ENCODE results near the gene ARID3A. TPM values are rescaled to one million over a fixed set of nuclear protein-coding genes. Genes with fewer than 3 reads are reported as not detected.
"Not testable (repeated sequence)": the region's sequence is repeated elsewhere in the genome, so short reads cannot be mapped to it uniquely, and the experiment has no call there.

ARID3A gene
- total RNA-seq, 1 experiment from 2014 or later = 12.0 TPM

DNA sequence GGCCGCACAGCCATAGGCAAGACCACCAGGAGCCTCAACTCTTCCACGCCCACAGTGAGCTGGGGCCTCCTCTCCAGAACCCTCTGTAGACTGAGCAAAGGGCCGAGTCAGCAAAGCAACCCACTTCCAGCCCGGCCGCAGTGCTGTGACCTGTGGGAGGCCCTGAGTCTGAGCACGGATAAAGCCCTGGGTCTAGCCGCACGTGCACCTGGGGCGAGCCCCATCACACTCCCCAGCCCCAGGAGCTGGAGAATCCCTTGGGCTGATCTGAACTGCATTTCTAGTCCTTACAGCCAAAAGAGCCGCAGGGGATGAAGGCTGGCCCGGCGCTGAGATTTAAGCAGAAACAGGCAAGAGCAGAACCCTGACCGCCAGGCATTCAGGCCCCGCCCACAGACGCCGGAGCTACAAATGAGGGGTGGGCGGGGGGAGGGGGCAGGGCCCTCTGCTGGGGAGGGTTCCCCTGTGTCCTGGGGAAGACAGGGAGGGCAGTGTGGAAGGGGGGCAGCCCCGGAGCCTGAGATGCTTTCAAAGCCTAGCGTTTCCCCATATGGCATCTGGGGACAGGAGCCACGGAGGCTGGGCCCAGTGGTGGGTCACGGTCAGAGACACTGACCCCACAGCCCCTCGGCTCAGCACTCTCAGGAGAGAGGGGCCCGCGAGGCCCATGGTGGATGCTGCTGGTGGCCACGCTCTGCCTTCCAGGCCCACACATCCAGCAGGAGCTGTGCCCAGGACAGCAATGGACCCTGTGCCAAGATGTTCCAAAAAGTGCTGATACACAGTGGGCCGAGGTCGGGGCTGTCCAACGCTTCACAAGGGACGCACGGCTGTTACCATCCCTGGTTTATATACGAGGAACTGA is 90.2 kb downstream of the ARID3A start:
- DNase-seq (ENCODE audit: low read depth) = no peak

DNA sequence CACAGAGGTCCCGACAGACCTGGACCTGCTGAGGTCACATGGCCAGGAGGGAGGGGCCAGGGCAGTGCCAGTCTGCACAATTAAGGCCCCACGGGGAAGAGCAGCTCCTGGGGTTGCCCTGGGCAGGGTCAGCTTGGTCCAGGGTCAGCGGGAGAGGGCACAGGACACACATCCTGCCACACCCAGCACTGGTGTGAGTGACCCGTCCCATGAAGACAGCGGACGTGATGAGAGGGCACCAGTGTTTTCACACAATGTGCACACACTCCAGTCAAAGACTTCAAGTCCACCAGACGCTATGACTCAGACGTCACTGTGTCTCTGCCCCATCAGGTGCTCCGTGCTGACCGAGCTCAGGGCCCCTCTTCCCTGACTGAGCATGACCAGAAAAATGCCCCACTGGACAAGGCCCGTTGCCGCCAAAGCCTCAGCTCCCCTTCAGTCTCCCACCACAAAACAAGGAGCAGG is 90.8 kb downstream of the ARID3A start:
- DNase-seq (ENCODE audit: low read depth) = no peak

DNA sequence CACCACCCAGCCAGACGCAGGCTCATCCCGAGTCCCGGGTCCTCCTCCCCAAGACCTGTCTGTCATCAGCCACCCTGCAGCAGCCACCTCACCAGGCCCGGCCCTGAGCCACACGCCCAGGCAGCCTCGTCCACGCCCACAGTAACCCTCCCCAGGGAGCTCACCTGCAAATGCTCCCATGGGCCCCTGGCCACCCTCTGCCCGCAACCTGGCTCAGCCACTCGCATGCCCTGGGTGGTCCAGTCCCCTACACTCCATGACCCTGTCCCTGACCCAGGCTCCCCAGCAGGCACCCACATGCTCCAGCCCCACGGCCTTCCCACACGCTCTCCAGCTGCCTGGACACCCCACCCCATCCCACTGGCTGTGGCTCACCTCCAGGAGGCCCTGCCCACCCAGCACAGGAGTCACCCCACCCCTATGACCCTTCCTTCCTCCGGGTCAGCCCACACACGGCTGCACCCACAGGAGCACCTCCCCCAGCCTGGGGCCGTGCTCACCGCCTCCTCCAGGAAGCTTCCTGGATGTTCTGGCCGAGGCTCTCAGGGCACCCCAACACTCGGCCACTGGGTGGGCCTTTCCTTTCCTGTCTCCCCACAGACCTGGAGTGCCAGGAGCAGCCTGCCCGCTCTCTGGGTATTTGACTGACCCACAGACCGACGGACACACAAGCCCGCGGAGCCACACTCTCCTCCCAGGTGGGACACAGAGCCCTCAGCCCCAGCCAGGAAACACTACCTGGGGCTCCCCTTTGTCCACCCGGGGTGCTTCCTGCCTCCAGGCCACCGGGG is 91.5 kb downstream of the ARID3A start:
- DNase-seq (ENCODE audit: low read depth) = no peak

DNA sequence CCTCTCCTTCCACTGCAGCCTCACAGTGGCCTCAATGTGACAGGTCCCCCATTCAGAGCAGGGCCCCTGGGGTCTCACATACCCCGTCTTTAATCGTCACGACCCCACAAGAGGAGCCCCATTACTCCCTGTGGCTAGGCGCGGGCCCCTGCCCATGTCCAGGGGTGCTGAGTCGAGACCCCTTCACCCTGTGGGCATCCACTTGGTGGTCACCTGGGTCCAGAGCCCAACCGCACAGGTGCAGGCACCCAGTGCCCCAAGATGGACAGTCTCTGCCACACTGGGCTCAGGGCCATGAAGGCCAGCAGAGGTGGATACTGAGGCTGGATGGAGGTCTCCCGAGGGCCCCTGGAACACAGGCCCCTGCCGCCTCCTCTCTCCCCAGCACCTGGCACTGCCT is 92.1 kb downstream of the ARID3A start:
- no peak for DNase-seq (ENCODE audit: low read depth)

DNA sequence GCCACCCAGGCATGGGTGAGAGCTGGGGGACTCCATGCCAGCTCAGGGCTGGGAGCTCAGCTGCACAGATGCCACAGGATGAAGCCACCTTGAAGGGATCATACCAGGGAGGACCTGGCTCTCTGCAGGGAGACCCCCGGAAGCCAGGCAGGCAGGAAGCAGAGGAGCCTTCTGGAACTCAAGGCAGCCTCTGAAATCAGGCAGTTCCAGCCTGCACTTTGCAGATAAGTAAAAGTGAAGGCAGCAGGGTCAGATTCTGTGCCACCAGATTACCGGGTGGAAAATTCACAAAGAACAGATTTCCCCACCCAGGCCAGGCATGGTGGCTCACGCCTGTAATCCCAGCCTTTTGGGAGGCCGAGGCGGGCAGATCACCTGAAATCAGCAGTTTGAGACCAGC is 92.6 kb downstream of the ARID3A start:
- DNase-seq (ENCODE audit: low read depth) = no peak

DNA sequence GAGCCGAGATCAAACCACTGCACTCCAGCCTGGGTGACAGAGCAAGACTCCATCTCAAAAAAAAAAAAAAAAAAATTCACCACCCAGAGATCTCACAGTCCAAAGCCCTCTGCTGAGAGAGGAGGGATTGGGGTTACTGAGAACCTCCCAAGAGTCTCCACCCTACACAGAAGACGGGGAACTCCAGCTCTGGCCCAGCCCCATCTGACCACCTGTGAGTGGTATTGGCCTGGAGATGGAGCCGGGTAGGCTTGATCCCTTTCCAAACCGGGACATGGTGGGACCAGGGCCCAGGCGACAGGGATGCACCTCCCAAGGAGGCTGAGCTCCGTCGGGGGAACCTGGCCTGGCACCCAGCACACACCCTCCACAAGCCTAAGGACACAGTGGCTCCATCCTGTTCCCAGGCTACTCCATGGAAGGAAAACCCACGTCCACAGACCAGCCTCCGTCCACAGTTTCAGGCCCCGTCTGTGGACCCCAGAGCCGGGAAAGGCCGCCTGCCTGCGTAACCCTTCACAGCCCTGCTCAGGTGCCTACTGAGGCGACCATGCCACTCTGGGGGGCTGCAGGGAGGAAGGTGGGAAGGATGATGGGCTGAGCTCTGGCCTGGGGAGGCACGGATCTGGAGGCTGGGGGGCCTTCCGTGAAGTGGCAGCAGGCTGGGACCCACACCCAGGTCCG is 93.2 kb downstream of the ARID3A start:
- DNase-seq (ENCODE audit: low read depth) = no peak

DNA sequence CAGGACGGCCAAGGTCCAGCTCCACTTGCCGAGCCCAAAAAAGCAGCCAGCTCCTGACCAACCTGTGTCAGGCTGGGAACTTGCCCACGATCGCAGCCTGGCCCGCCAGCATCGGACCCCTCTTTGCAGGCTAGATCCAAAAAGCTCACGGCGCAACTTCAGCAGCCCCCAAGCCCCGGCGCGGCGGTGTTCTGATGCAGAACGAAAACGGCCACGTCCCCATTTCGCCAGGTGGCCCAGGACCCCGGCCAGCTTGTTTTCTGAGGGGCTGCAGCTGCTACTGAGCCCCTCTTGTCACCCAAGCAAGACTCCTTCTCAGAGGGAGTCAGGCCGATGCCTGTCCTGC is 93.8 kb downstream of the ARID3A start:
- DNase-seq (ENCODE audit: low read depth) = no peak

DNA sequence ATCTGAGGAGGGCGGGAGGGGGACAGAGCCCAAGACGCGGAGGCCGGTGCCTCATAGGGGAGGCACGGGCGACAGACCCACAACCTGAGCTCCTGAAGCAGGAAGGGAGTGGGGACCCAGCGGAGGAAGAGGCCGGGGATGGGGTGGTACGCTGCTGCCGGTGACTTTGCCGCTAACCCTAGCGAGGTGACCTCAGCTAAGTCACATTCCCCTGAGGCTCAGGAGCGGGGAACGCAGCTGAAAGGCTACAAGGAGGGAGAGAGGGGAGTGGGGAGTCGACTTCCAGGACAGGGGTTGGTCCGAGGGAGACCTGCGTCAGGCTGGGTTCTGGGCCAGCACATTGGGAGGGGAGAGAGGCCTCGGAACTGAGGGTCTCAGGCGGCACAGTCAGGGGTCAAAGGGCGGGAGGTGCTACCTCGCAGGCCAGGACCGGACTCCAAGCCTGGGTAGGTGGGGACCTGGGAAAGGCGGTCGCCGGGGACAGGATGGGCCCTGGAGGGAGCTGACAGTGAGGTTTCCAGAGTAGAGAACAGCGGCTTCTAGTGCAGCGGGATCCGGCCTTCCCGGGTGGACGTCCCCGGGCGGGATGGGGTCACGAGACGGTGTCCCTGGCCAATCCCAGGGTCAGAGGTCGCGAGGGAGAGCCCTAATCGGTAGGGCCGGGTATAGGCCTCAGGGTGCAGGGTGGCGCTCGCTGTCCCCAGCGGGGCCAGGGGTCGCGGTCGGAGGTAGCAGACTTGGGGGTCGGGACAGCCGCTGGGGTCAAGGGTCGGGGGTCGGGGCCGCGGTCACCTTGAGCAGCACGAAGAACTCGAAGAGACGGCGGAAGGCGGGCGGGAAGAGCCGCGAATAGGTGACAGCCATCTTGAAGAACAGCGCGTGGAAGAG is 94.4 kb downstream of the ARID3A start:
- DNase-seq (ENCODE audit: low read depth) = no peak

DNA sequence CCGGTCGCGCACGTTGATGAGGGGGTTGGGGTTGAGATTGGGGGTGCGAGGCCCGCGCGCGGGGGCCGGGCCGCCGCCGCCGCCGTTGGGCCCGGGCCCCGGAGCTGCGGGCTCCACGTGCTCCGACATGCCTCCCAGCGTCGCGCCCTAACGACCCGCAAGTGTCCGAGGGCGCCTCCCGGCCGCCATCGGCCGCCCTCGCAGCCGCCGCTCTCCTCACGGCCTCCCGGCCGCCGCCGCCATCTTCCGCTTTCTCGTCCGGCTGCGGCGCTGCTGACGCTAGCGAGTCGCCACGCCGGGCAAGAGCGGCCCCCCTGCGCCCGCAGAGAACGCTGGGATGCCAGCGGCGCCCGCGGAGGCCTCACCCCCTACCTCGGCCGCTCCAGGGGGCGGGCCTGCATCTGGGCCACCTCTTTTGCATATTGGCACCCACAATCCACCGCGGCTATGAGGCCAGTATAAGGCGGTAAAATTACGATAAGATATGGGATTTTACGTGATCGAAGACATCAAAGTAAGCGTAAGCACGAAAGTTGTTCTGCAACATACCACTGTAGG is 95.1 kb downstream of the ARID3A start, which contains the start of gene TMEM259:
Gene TMEM259 (minus strand): TSS at position 256 of the 558 bp plus-strand sequence. CDS start 127 bp downstream, at position 129.
- DNase-seq (ENCODE audit: low read depth) = peak; percentile 99

DNA sequence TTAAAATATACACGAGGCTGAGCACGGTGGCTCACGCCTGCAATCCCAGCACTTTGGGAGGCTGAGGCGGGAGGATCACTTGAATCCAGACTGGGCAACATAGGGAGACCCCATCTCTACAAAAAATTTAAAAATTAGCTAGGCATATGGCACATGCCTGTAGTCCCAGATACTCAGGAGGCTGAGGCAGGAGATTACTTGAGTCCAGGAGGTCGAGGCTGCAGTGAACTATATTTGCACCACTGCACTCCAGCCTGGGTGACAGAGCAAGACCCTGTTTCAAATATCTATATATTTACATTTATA is 98.0 kb downstream of the ARID3A start:
- DNase-seq (ENCODE audit: low read depth) = not testable (repeated sequence)

DNA sequence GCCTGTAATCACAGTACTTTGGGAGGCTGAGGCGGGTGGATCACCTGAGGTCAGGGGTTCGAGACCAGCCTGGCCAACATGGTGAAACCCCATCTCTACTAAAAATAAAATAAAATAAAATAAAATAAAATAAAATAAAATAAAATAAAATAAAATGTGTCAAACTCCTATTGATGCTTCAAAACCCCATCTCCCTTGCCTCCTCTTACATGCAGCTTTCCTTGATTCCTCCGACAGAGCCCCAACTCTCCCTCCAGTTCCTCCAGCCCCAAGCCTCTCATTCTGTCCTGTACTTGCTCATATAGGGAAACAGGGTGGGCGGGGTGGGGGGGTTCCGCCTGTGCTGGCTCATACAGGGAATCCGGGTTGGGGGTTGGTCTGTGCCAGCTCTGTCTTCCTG is 99.2 kb downstream of the ARID3A start:
- not testable (repeated sequence) for DNase-seq (ENCODE audit: low read depth)

Other genes starting within 250 kb of the ARID3A start
- gene FSTL3, start 249.6 kb upstream of the ARID3A start, total RNA-seq (2014; rRNA removed; shearing (Covaris generic)) = 104 and 119 TPM in 2 replicates
- gene PRSS57, start 230.6 kb upstream of the ARID3A start, total RNA-seq (2014; rRNA removed; shearing (Covaris generic)) = not detected in 2 replicates
- 1.1 and 7.7 TPM in 2 replicates for gene PALM, start 217.1 kb upstream of the ARID3A start, total RNA-seq (2014; rRNA removed; shearing (Covaris generic))
- 1.5 and 2.0 TPM in 2 replicates for gene MISP, start 174.9 kb upstream of the ARID3A start, total RNA-seq (2014; rRNA removed; shearing (Covaris generic))
- 205 and 246 TPM in 2 replicates for gene PTBP1, start 128.6 kb upstream of the ARID3A start, total RNA-seq (2014; rRNA removed; shearing (Covaris generic))
- gene PLPPR3, start 104.1 kb upstream of the ARID3A start, total RNA-seq (2014; rRNA removed; shearing (Covaris generic)) = 0.11 and 1.2 TPM in 2 replicates
- not detected in 2 replicates for gene AZU1, start 98.2 kb upstream of the ARID3A start, total RNA-seq (2014; rRNA removed; shearing (Covaris generic))
- not detected in 2 replicates for gene PRTN3, start 85.0 kb upstream of the ARID3A start, total RNA-seq (2014; rRNA removed; shearing (Covaris generic))
- gene ELANE, start 73.7 kb upstream of the ARID3A start, total RNA-seq (2014; rRNA removed; shearing (Covaris generic)) = not detected in 2 replicates
- gene CFD, start 66.4 kb upstream of the ARID3A start, total RNA-seq (2014; rRNA removed; shearing (Covaris generic)) = 5.7 and 18.2 TPM in 2 replicates
- 20.4 and 25.9 TPM in 2 replicates for gene MED16, start 32.8 kb upstream of the ARID3A start, total RNA-seq (2014; rRNA removed; shearing (Covaris generic))
- gene RNU6-9, start 32.6 kb upstream of the ARID3A start, total RNA-seq (2014; rRNA removed; shearing (Covaris generic)) = not detected in 2 replicates
- 35.8 and 40.8 TPM in 2 replicates for gene R3HDM4, start 12.8 kb upstream of the ARID3A start, total RNA-seq (2014; rRNA removed; shearing (Covaris generic))
- gene KISS1R, start 8.7 kb upstream of the ARID3A start, total RNA-seq (2014; rRNA removed; shearing (Covaris generic)) = not detected in 2 replicates
- 73.1 and 92.5 TPM in 2 replicates for gene WDR18, start 58.3 kb downstream of the ARID3A start, total RNA-seq (2014; rRNA removed; shearing (Covaris generic))
- gene GRIN3B, start 74.4 kb downstream of the ARID3A start, total RNA-seq (2014; rRNA removed; shearing (Covaris generic)) = not detected in 2 replicates
- 79.1 and 81.7 TPM in 2 replicates for gene TMEM259, start 95.1 kb downstream of the ARID3A start, total RNA-seq (2014; rRNA removed; shearing (Covaris generic))
- gene RNU6-2, start 95.5 kb downstream of the ARID3A start, total RNA-seq (2014; rRNA removed; shearing (Covaris generic)) = not detected in 2 replicates
- gene CNN2, start 100.6 kb downstream of the ARID3A start, total RNA-seq (2014; rRNA removed; shearing (Covaris generic)) = 162 and 166 TPM in 2 replicates
- gene ABCA7, start 114.1 kb downstream of the ARID3A start, total RNA-seq (2014; rRNA removed; shearing (Covaris generic)) = 0.89 and 0.97 TPM in 2 replicates
- gene ARHGAP45, start 141.1 kb downstream of the ARID3A start, total RNA-seq (2014; rRNA removed; shearing (Covaris generic)) = 4.3 and 11.6 TPM in 2 replicates
- gene POLR2E, start 169.3 kb downstream of the ARID3A start, total RNA-seq (2014; rRNA removed; shearing (Covaris generic)) = 124 and 148 TPM in 2 replicates
- 357 and 373 TPM in 2 replicates for gene GPX4, start 178.0 kb downstream of the ARID3A start, total RNA-seq (2014; rRNA removed; shearing (Covaris generic))
- gene SBNO2, start 248.2 kb downstream of the ARID3A start, total RNA-seq (2014; rRNA removed; shearing (Covaris generic)) = 28.1 and 37.7 TPM in 2 replicates

Measured in Daoy (cell line).